Karpas-422 (cell line): ENCODE data around the gene ZGPAT. TPM values are rescaled to one million over a fixed set of nuclear protein-coding genes. Genes with fewer than 3 reads are reported as not detected.
A peak's percentile ranks its signal among the peaks of the same experiment; 100 is the strongest.
"Not testable (repeated sequence)": the region's sequence is repeated elsewhere in the genome, so short reads cannot be mapped to it uniquely, and the experiment has no call there.

Source experiments
- DNase-seq: peaks from one replicate; pipeline ENCODE4 v3.0.0-alpha.2; 2015
- H2AFZ ChIP-seq: fragments of 200-600 bp; sonication (generic); 2 replicates; pipeline ENCODE4 v1.6.1; 2014; ENCODE audit warnings: antibody characterized with exemption, low read length, mixed read lengths
- H3K27ac ChIP-seq: fragments of 200-600 bp; sonication (generic); 2 replicates; pipeline ENCODE4 v1.5.1; 2014; ENCODE audit warnings: mild to moderate bottlenecking, low read length, moderate library complexity
- H3K27me3 ChIP-seq: fragments of 200-600 bp; sonication (generic); 2 replicates; pipeline ENCODE4 v1.6.1; 2014; ENCODE audit warnings: low read length, mixed read lengths
- H3K36me3 ChIP-seq: fragments of 200-600 bp; sonication (generic); 2 replicates; pipeline ENCODE4 v1.6.1; 2014; ENCODE audit warnings: low read length, mixed read lengths; ENCODE audit not compliant: insufficient read depth
- H3K4me1 ChIP-seq: fragments of 200-600 bp; sonication (generic); 2 replicates; pipeline ENCODE4 v1.6.1; 2014; ENCODE audit warnings: mild to moderate bottlenecking, low read length, mixed read lengths
- H3K4me2 ChIP-seq: fragments of 200-600 bp; sonication (generic); 2 replicates; pipeline ENCODE4 v1.6.1; 2014; ENCODE audit warnings: low read length, low read depth, mild to moderate bottlenecking; ENCODE audit not compliant: poor library complexity, severe bottlenecking
- H3K4me3 ChIP-seq: fragments of 200-600 bp; sonication (generic); 2 replicates; pipeline ENCODE4 v1.5.1; 2014; ENCODE audit warnings: mild to moderate bottlenecking, antibody characterized with exemption, low read length, mixed read lengths
- H3K79me2 ChIP-seq: fragments of 200-600 bp; sonication (generic); 2 replicates; pipeline ENCODE4 v1.6.1; 2014; ENCODE audit warnings: mild to moderate bottlenecking, low read length, mixed read lengths
- H3K9ac ChIP-seq: fragments of 200-600 bp; sonication (generic); 2 replicates; pipeline ENCODE4 v1.6.0; 2014; ENCODE audit warnings: low read length
- H3K9me2 ChIP-seq: fragments of 200-600 bp; sonication (generic), shearing (Covaris generic); replicated peaks from 2 replicates; pipeline ENCODE4 v1.6.0; 2014; ENCODE audit warnings: mild to moderate bottlenecking, low read length, moderate library complexity; ENCODE audit not compliant: insufficient read depth
- H3K9me3 ChIP-seq: fragments of 300-700, 200-600 bp; sonication (generic); 2 replicates; pipeline ENCODE4 v1.6.1; 2014; ENCODE audit warnings: low read length, mixed read lengths
- H4K20me1 ChIP-seq: fragments of 200-600 bp; sonication (generic); 2 replicates; pipeline ENCODE4 v1.6.1; 2014; ENCODE audit warnings: mild to moderate bottlenecking, antibody characterized with exemption, low read length, low read depth; ENCODE audit not compliant: insufficient read depth
- total RNA-seq: library from RNA; depleted of rRNA; stranded (reverse); fragments of >200 nt; shearing (Covaris generic); gene quantifications from 2 replicates; pipeline ENCODE4 v1.2.3, GENCODE V29; 2014; ENCODE audit warnings: low replicate concordance

The ZGPAT gene
- total RNA-seq, 1 experiment from 2014 or later: 12.2 TPM

DNA sequence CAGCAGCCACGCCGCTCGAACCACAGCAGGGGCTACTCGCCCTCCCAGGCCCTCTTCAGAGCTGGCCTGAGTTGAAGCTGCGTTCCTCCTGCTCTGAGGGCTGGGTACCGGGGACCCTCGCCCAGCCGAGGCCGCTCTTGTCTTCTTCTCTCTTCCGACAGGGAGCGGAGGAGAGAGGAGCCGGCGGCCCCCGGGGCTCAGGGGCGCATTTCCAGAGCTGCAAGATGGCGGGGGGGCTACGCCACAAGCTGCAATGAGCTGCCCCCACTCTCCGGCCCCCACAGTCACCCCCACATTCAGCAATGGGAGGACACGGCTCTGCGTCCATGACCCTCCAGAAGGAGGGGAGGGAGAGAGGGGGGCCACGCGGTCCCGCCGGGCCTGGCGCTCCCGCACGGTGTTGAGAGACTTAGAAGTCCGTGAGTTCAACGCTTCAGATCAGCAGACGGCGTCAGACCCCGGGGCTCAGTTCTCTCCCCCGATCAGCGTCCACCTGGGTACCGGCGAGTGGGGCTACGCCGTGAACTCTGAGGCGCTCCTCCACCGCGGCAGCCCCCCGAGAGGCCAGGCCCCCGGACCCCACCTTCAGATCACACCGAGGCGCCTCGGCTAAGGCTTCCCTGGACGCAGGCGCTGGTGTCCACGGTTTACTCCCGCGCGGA, 63.3 kb downstream of the ZGPAT start:
- DNase-seq: no peak
- no peaks in the 10 kb centered on the region for H3K9me2 ChIP-seq
- H2AFZ ChIP-seq: no peak overlapping the region
- no peaks in the 10 kb centered on the region for H3K4me1 ChIP-seq
- H3K9ac ChIP-seq: no peak overlapping the region
- H3K27me3 ChIP-seq: no peaks in the 10 kb centered on the region
- no peaks in the 10 kb centered on the region for H4K20me1 ChIP-seq
- H3K4me3 ChIP-seq: no peak overlapping the region
- no peaks in the 10 kb centered on the region for H3K36me3 ChIP-seq
- H3K9me3 ChIP-seq: no peaks in the 10 kb centered on the region
- H3K27ac ChIP-seq: no peak overlapping the region
- H3K4me2 ChIP-seq: no peak overlapping the region
- no peaks in the 10 kb centered on the region for H3K79me2 ChIP-seq

DNA sequence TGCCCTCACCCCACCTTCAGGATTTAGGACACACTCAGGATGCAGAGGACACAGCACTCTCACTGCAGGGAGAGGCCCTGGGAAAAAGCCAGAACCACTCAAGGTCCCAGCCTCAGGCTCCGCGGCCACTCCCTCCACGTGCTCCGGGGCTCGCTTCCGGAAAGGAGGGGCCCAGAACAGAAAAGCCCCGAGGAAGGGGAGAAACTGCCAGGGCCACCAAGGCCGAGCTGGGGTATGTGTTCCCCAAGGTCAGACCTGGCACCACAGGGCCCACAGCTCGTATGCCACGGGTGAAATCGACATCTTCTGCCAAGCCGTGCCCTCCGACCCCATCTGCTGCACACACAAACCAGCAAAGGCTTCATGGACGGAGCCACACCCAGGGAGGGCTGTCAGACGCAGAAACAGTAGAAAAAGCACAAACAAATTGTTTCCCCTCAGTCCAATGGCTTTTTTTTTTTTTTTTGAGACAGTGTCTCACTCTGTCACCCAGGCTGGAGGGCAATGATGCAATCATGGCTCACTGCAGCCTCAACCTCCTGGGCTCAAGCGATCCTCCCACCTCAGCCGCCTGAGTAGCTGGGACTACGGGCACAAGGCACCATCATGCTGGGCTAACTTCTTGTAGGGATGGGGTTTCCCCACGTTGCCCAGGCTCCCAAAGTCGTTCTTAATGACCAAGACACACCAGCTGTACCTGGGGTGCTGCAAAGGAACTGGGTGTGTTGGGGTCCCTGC, 65.1 kb downstream of the ZGPAT start:
- Histone ChIP-seq H4K20me1 (no peaks in the 10 kb centered on the region), H3K9me3 (no peaks in the 10 kb centered on the region), H3K4me2 (no peak overlapping the region), H3K4me1 (no peaks in the 10 kb centered on the region), H3K27ac (no peak overlapping the region), H2AFZ (no peak overlapping the region), H3K9ac (no peak overlapping the region), H3K27me3 (no peaks in the 10 kb centered on the region), H3K36me3 (no peaks in the 10 kb centered on the region), H3K4me3 (no peak overlapping the region), H3K9me2 (no peaks in the 10 kb centered on the region), H3K79me2 (no peaks in the 10 kb centered on the region)
- DNase-seq: no peak

DNA sequence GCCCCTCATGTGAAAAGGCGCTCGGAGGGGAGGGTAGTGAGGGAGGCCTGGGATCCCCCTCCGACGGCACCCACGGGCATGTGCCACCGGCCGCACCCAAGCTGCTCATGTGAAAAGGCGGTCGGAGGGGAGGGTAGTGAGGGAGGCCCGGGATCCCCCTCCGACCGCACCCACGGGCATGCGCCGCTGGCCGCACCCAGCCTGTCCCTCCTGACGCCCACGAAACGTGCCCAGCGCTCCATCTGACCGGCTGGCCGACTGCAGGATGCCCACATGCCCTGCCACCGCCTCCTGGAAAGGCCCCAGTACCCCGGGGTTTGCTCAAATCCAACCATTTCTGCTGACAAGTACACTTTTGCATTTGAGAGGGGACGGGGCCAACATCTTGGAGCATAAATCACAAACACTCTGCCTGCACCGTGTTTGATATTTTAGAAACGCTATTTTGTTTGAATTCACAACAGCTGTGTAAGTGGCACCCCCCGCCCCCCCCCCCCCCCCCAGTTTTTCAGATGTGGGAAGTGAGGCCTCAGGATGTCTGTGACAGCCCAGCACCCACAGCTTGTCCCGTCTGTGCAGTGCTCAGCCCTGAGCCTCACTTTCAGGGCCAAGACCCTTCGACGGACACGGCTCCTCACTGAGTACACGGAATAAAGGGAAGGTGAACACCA, 65.9 kb downstream of the ZGPAT start:
- no peak overlapping the region for H3K4me2 ChIP-seq
- no peaks in the 10 kb centered on the region for H3K27me3 ChIP-seq
- H3K4me3 ChIP-seq: no peak overlapping the region
- H3K9me3 ChIP-seq: no peaks in the 10 kb centered on the region
- no peaks in the 10 kb centered on the region for H3K79me2 ChIP-seq
- H3K9me2 ChIP-seq: no peaks in the 10 kb centered on the region
- no peaks in the 10 kb centered on the region for H3K4me1 ChIP-seq
- no peaks in the 10 kb centered on the region for H3K36me3 ChIP-seq
- H4K20me1 ChIP-seq: no peaks in the 10 kb centered on the region
- H3K9ac ChIP-seq: no peak overlapping the region
- no peak for DNase-seq
- no peak overlapping the region for H3K27ac ChIP-seq
- no peak overlapping the region for H2AFZ ChIP-seq

GRCh38 chr20:63774306-63774705, 66.5 kb downstream of the ZGPAT start:
- Histone ChIP-seq H3K36me3 (no peaks in the 10 kb centered on the region), H3K9me2 (no peaks in the 10 kb centered on the region), H3K4me1 (no peaks in the 10 kb centered on the region), H3K27ac (no peak overlapping the region), H4K20me1 (no peaks in the 10 kb centered on the region), H2AFZ (no peak overlapping the region), H3K4me2 (no peak overlapping the region), H3K9ac (no peak overlapping the region), H3K9me3 (no peaks in the 10 kb centered on the region), H3K79me2 (no peaks in the 10 kb centered on the region), H3K4me3 (no peak overlapping the region), H3K27me3 (no peaks in the 10 kb centered on the region)
- no peak for DNase-seq

- no peak overlapping the region for H3K9ac ChIP-seq
- H3K9me2 ChIP-seq: no peaks in the 10 kb centered on the region
- H3K4me1 ChIP-seq: no peaks in the 10 kb centered on the region
- H2AFZ ChIP-seq: no peak overlapping the region
- peak; percentile 57 for DNase-seq
- no peaks in the 10 kb centered on the region for H3K9me3 ChIP-seq
- H4K20me1 ChIP-seq: no peaks in the 10 kb centered on the region
- no peaks in the 10 kb centered on the region for H3K36me3 ChIP-seq
- H3K4me2 ChIP-seq: no peak overlapping the region
- no peaks in the 10 kb centered on the region for H3K27me3 ChIP-seq
- no peak overlapping the region for H3K27ac ChIP-seq
- no peaks in the 10 kb centered on the region for H3K79me2 ChIP-seq
- no peak overlapping the region for H3K4me3 ChIP-seq
Measured at GRCh38 chr20:63775096-63775978, 67.5 kb downstream of the ZGPAT start.

- H3K4me3 ChIP-seq, DNase-seq, H3K27me3 ChIP-seq, H3K9me2 ChIP-seq, H3K4me1 ChIP-seq, H2AFZ ChIP-seq, H3K36me3 ChIP-seq, H3K79me2 ChIP-seq, H4K20me1 ChIP-seq, H3K9ac ChIP-seq, H3K4me2 ChIP-seq, H3K9me3 ChIP-seq, H3K27ac ChIP-seq: not testable (repeated sequence)
Measured at GRCh38 chr20:63776875-63777274, 69.0 kb downstream of the ZGPAT start.

GRCh38 chr20:63777614-63778013, 69.8 kb downstream of the ZGPAT start:
- H3K4me3 ChIP-seq: no peak overlapping the region
- no peaks in the 10 kb centered on the region for H3K27me3 ChIP-seq
- H3K9me2 ChIP-seq: no peaks in the 10 kb centered on the region
- H4K20me1 ChIP-seq: no peaks in the 10 kb centered on the region
- H3K27ac ChIP-seq: no peak overlapping the region
- H3K4me1 ChIP-seq: no peaks in the 10 kb centered on the region
- H3K9ac ChIP-seq: no peak overlapping the region
- H3K4me2 ChIP-seq: no peak overlapping the region
- H3K79me2 ChIP-seq: no peaks in the 10 kb centered on the region
- H2AFZ ChIP-seq: no peak overlapping the region
- no peak for DNase-seq
- H3K36me3 ChIP-seq: no peaks in the 10 kb centered on the region
- no peaks in the 10 kb centered on the region for H3K9me3 ChIP-seq
